IgD-negative memory B cell (primary cell): ENCODE measurements around the gene GCG. TPM values are rescaled to one million over a fixed set of nuclear protein-coding genes. Genes with fewer than 3 reads are reported as not detected.

Source experiments
- H3K27ac Mint-ChIP-seq, 3 donors: one replicate each; pipeline ENCODE4 v1.8.0; 2020 to 2022; ENCODE audit warnings: mild to moderate bottlenecking in 3 of 3, mixed read lengths in 3 of 3, moderate library complexity in 1 of 3
- H3K27me3 Mint-ChIP-seq: one replicate; pipeline ENCODE4 v1.8.0; 2021; ENCODE audit warnings: mixed read lengths
- H3K36me3 Mint-ChIP-seq: one replicate; pipeline ENCODE4 v1.8.0; 2020; ENCODE audit warnings: mild to moderate bottlenecking, mixed read lengths
- H3K4me1 Mint-ChIP-seq, 3 donors: one replicate each; pipeline ENCODE4 v1.8.0; 2020 to 2022; ENCODE audit warnings: mixed read lengths in 3 of 3, mild to moderate bottlenecking in 1 of 3
- H3K4me3 Mint-ChIP-seq, 4 donors: one replicate each; pipeline ENCODE4 v1.8.0; 2020 to 2022; ENCODE audit warnings: mild to moderate bottlenecking in 4 of 4, mixed read lengths in 4 of 4, moderate library complexity in 3 of 4
- H3K9me3 Mint-ChIP-seq, 3 donors: one replicate each; pipeline ENCODE4 v1.8.0; 2020 to 2021; ENCODE audit warnings: mixed read lengths in 3 of 3, mild to moderate bottlenecking in 1 of 3
- polyA plus RNA-seq: library from polyadenylated mRNA; unstranded; fragments of 300-500 nt; fragmentation: Illumina TruSeq; gene quantifications from one replicate; pipeline ENCODE4 v1.2.3, GENCODE V29; 2021

The GCG gene
- polyA plus RNA-seq, 1 donor from 2014 or later, result not detected

GRCh38 chr2:162123806-162124758 is 28.0 kb downstream of the GCG start:
- H3K36me3 Mint-ChIP-seq, result no peaks in the 10 kb centered on the region
- H3K4me1 Mint-ChIP-seq, result peaks cover 10 to 12% (median 12%) of the 10 kb centered on the region in 3 donors
- H3K27ac Mint-ChIP-seq, result no peak overlapping the region
- no peaks in the 10 kb centered on the region for H3K9me3 Mint-ChIP-seq
- H3K27me3 Mint-ChIP-seq, result no peaks in the 10 kb centered on the region
- no peak overlapping the region for H3K4me3 Mint-ChIP-seq

GRCh38 chr2:162118166-162119031 is 33.6 kb downstream of the GCG start:
- H3K9me3 Mint-ChIP-seq, result peaks cover 0 to 3% (median 0%) of the 10 kb centered on the region in 3 donors
- H3K4me3 Mint-ChIP-seq, result no peak overlapping the region
- no peaks in the 10 kb centered on the region for H3K36me3 Mint-ChIP-seq
- no peaks in the 10 kb centered on the region for H3K4me1 Mint-ChIP-seq
- no peaks in the 10 kb centered on the region for H3K27me3 Mint-ChIP-seq
- H3K27ac Mint-ChIP-seq, result no peak overlapping the region

GRCh38 chr2:162116352-162116751 is 35.7 kb downstream of the GCG start:
- Mint-ChIP-seq H3K4me1 (no peaks in the 10 kb centered on the region), H3K36me3 (no peaks in the 10 kb centered on the region), H3K27me3 (no peaks in the 10 kb centered on the region), H3K4me3 (no peak overlapping the region), H3K9me3 (peaks cover 0 to 3% (median 0%) of the 10 kb centered on the region in 3 donors), H3K27ac (no peak overlapping the region)

- Mint-ChIP-seq H3K27me3 (no peaks in the 10 kb centered on the region), H3K36me3 (no peaks in the 10 kb centered on the region), H3K27ac (no peak overlapping the region), H3K4me1 (no peaks in the 10 kb centered on the region), H3K4me3 (no peak overlapping the region), H3K9me3 (peaks cover 0 to 3% (median 0%) of the 10 kb centered on the region in 3 donors)
Measured at GRCh38 chr2:162115076-162115475, 37.0 kb downstream of the GCG start.

- no peak overlapping the region for H3K27ac Mint-ChIP-seq
- H3K27me3 Mint-ChIP-seq, result no peaks in the 10 kb centered on the region
- H3K9me3 Mint-ChIP-seq, result peaks cover 0 to 3% (median 0%) of the 10 kb centered on the region in 3 donors
- H3K36me3 Mint-ChIP-seq, result no peaks in the 10 kb centered on the region
- no peak overlapping the region for H3K4me3 Mint-ChIP-seq
- H3K4me1 Mint-ChIP-seq, result no peaks in the 10 kb centered on the region
Measured at GRCh38 chr2:162114271-162114670, 37.8 kb downstream of the GCG start.

- Mint-ChIP-seq H3K4me1 (no peaks in the 10 kb centered on the region), H3K4me3 (no peak overlapping the region), H3K27me3 (no peaks in the 10 kb centered on the region), H3K9me3 (peaks cover 0 to 3% (median 0%) of the 10 kb centered on the region in 3 donors), H3K27ac (no peak overlapping the region), H3K36me3 (peaks cover 2% of the 10 kb centered on the region)
Measured at GRCh38 chr2:162113776-162114168, 38.3 kb downstream of the GCG start.

GRCh38 chr2:162113088-162113775 is 38.8 kb downstream of the GCG start:
- H3K27ac Mint-ChIP-seq, result no peak overlapping the region
- no peaks in the 10 kb centered on the region for H3K4me1 Mint-ChIP-seq
- H3K27me3 Mint-ChIP-seq, result no peaks in the 10 kb centered on the region
- peaks cover 0 to 3% (median 0%) of the 10 kb centered on the region in 3 donors for H3K9me3 Mint-ChIP-seq
- H3K36me3 Mint-ChIP-seq, result peaks cover 2% of the 10 kb centered on the region
- no peak overlapping the region for H3K4me3 Mint-ChIP-seq

- H3K27ac Mint-ChIP-seq, result no peak overlapping the region
- H3K4me3 Mint-ChIP-seq, result no peak overlapping the region
- H3K4me1 Mint-ChIP-seq, result no peaks in the 10 kb centered on the region
- peaks cover 0 to 3% (median 0%) of the 10 kb centered on the region in 3 donors for H3K9me3 Mint-ChIP-seq
- H3K27me3 Mint-ChIP-seq, result no peaks in the 10 kb centered on the region
- peaks cover 2% of the 10 kb centered on the region for H3K36me3 Mint-ChIP-seq
Measured at GRCh38 chr2:162111958-162112850, 39.8 kb downstream of the GCG start.

- Mint-ChIP-seq H3K4me1 (no peaks in the 10 kb centered on the region), H3K27ac (no peak overlapping the region)
Measured at GRCh38 chr2:162107361-162107901, 44.6 kb downstream of the GCG start.

GRCh38 chr2:162106746-162107145 is 45.3 kb downstream of the GCG start:
- no peaks in the 10 kb centered on the region for H3K9me3 Mint-ChIP-seq
- peaks cover 2% of the 10 kb centered on the region for H3K36me3 Mint-ChIP-seq
- no peaks in the 10 kb centered on the region for H3K4me1 Mint-ChIP-seq
- H3K27me3 Mint-ChIP-seq, result peaks cover 4% of the 10 kb centered on the region
- H3K4me3 Mint-ChIP-seq, result no peak overlapping the region
- H3K27ac Mint-ChIP-seq, result no peak overlapping the region

More at GRCh38 chr2:162107361-162107901, 44.6 kb downstream of the GCG start:
- Mint-ChIP-seq H3K27me3 (peaks cover 1% of the 10 kb centered on the region), H3K4me3 (no peak overlapping the region), H3K36me3 (peaks cover 2% of the 10 kb centered on the region), H3K9me3 (no peaks in the 10 kb centered on the region)

- no peak overlapping the region for H3K4me3 Mint-ChIP-seq
- peaks cover 2% of the 10 kb centered on the region for H3K36me3 Mint-ChIP-seq
- H3K9me3 Mint-ChIP-seq, result no peaks in the 10 kb centered on the region
- peaks cover 4% of the 10 kb centered on the region for H3K27me3 Mint-ChIP-seq
- H3K4me1 Mint-ChIP-seq, result no peaks in the 10 kb centered on the region
- no peak overlapping the region for H3K27ac Mint-ChIP-seq
Measured at GRCh38 chr2:162106146-162106551, 45.9 kb downstream of the GCG start.

- Mint-ChIP-seq H3K4me1 (no peaks in the 10 kb centered on the region), H3K27me3 (peaks cover 6% of the 10 kb centered on the region), H3K27ac (no peak overlapping the region), H3K9me3 (no peaks in the 10 kb centered on the region), H3K36me3 (no peaks in the 10 kb centered on the region), H3K4me3 (no peak overlapping the region)
Measured at GRCh38 chr2:162103443-162104009, 48.5 kb downstream of the GCG start.

- H3K4me1 Mint-ChIP-seq, result no peaks in the 10 kb centered on the region
- H3K4me3 Mint-ChIP-seq, result no peak overlapping the region
- no peaks in the 10 kb centered on the region for H3K36me3 Mint-ChIP-seq
- peaks cover 8% of the 10 kb centered on the region for H3K27me3 Mint-ChIP-seq
- no peak overlapping the region for H3K27ac Mint-ChIP-seq
- H3K9me3 Mint-ChIP-seq, result no peaks in the 10 kb centered on the region
Measured at GRCh38 chr2:162100579-162100978, 51.5 kb downstream of the GCG start.
